ENCODE data around the gene ACO2.

DNA sequence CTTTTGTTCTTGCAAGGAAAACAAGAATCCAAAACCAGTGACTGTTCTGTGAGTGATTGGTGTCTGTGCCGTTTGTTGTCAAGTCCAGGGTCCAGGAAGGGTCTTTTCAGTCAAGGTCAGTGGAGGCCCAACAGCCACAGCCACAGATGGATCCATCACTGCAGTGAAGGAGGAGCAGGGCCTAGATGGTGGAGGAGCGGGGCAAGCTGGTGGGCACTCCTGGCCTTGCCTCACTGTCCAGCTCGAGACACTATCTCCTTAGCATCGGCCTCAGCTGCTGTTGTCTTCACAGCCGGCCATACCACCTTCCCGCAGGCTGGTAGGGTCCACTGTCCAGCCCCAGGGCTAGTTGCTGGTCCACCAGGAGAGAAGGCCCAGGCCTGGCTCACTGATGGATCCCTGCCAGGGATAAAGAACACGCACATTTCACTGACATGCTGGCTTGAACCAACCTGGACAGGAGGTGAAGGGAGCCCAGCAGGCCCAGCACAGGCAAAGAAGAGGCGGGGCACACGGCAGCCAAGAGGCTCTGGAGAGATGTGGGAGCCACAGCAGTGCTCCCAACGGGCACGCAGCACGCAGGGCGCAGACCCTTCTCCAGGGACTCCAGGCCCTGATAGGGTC is 60.1 kb downstream of the ACO2 start:
- TF ChIP-seq, protein P1, sequence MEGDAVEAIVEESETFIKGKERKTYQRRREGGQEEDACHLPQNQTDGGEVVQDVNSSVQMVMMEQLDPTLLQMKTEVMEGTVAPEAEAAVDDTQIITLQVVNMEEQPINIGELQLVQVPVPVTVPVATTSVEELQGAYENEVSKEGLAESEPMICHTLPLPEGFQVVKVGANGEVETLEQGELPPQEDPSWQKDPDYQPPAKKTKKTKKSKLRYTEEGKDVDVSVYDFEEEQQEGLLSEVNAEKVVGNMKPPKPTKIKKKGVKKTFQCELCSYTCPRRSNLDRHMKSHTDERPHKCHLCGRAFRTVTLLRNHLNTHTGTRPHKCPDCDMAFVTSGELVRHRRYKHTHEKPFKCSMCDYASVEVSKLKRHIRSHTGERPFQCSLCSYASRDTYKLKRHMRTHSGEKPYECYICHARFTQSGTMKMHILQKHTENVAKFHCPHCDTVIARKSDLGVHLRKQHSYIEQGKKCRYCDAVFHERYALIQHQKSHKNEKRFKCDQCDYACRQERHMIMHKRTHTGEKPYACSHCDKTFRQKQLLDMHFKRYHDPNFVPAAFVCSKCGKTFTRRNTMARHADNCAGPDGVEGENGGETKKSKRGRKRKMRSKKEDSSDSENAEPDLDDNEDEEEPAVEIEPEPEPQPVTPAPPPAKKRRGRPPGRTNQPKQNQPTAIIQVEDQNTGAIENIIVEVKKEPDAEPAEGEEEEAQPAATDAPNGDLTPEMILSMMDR (IDR thresholded peaks at IDR 0.05): no peak
- TF ChIP-seq ZFX (IDR thresholded peaks at IDR 0.05; ENCODE audit: borderline replicate concordance): no peak
